OCI-LY1 (cell line): Measurements from ENCODE around the gene APOF.

ENCODE experiments used
- H2AFZ ChIP-seq: fragments of 200-600 bp; sonication (generic), shearing (Covaris generic); 2 replicates; pipeline ENCODE4 v1.6.0; 2014; ENCODE audit warnings: antibody characterized with exemption, mild to moderate bottlenecking, low read length
- H3F3A ChIP-seq: fragments of 200-600 bp; sonication (generic), shearing (Covaris generic); 2 replicates; pipeline ENCODE4 v1.6.0; 2014; ENCODE audit warnings: mild to moderate bottlenecking, antibody characterized with exemption, low read length, moderate library complexity; ENCODE audit not compliant: insufficient read depth
- H3K27ac ChIP-seq: fragments of 200-600 bp; sonication (generic); 2 replicates; pipeline ENCODE4 v1.5.1; 2014; ENCODE audit warnings: low read length, mixed run types, mild to moderate bottlenecking, low read depth; ENCODE audit not compliant: poor library complexity, severe bottlenecking
- H3K27me3 ChIP-seq: fragments of 200-600 bp; sonication (generic); 2 replicates; pipeline ENCODE4 v1.6.0; 2014; ENCODE audit warnings: antibody characterized with exemption, mild to moderate bottlenecking, low read length, moderate library complexity; ENCODE audit not compliant: insufficient read depth
- H3K36me3 ChIP-seq: fragments of 200-600 bp; sonication (generic); 2 replicates; pipeline ENCODE4 v1.6.1; 2014; ENCODE audit warnings: mild to moderate bottlenecking, antibody characterized with exemption, low read length, moderate library complexity, mixed read lengths; ENCODE audit not compliant: insufficient read depth
- H3K4me1 ChIP-seq: fragments of 200-600 bp; sonication (generic); 2 replicates; pipeline ENCODE4 v1.5.1; 2014; ENCODE audit warnings: mild to moderate bottlenecking, low read length, moderate library complexity; ENCODE audit not compliant: insufficient read depth, severe bottlenecking
- H3K4me2 ChIP-seq: fragments of 200-600 bp; sonication (generic), shearing (Covaris generic); 2 replicates; pipeline ENCODE4 v1.6.1; 2014; ENCODE audit warnings: low read length
- H3K4me3 ChIP-seq: fragments of 200-600 bp; sonication (generic); 2 replicates; pipeline ENCODE4 v1.5.1; 2014; ENCODE audit warnings: low read length, low read depth, mild to moderate bottlenecking, mixed read lengths; ENCODE audit not compliant: poor library complexity, severe bottlenecking
- H3K79me2 ChIP-seq: fragments of 200-600 bp; shearing (Covaris generic); 2 replicates; pipeline ENCODE4 v1.6.1; 2016; ENCODE audit warnings: mixed run types, low read length, mixed read lengths; ENCODE audit not compliant: insufficient read depth
- H3K9ac ChIP-seq: fragments of 200-600 bp; sonication (generic), shearing (Covaris generic); 2 replicates; pipeline ENCODE4 v1.6.1; 2014; ENCODE audit warnings: mild to moderate bottlenecking, low read length, mixed read lengths
- H3K9me2 ChIP-seq: fragments of 200-600 bp; sonication (generic), shearing (Covaris generic); 2 replicates; pipeline ENCODE4 v1.6.1; 2014; ENCODE audit warnings: low read depth, mild to moderate bottlenecking, low read length, mixed read lengths
- H3K9me3 ChIP-seq: fragments of 200-600 bp; shearing (Covaris generic); 2 replicates; pipeline ENCODE4 v1.6.1; 2014; ENCODE audit warnings: low read length, mixed read lengths
- H4K20me1 ChIP-seq: fragments of 200-600 bp; sonication (generic), shearing (Covaris generic); 2 replicates; pipeline ENCODE4 v1.6.0; 2016; ENCODE audit warnings: mild to moderate bottlenecking, low read length; ENCODE audit not compliant: insufficient read depth
- EZH2 ChIP-seq: fragments of 200-600 bp; sonication (generic), shearing (Covaris generic); IDR thresholded peaks from 2 replicates; pipeline ENCODE4 v1.8.0; 2017; ENCODE audit warnings: borderline replicate concordance, mixed run types, mild to moderate bottlenecking, antibody characterized with exemption, low read length, moderate library complexity, mixed read lengths
- TF ChIP-seq, protein P1 (sequence below): fragments of 200-600 bp; sonication (generic), shearing (Covaris generic); IDR thresholded peaks from 2 replicates; pipeline ENCODE4 v1.5.1; 2017; ENCODE audit warnings: mild to moderate bottlenecking, antibody characterized with exemption, low read length, moderate library complexity, mixed read lengths

The APOF gene

GRCh38 chr12:56389412-56389811 lies 26.8 kb upstream of the APOF start:
- Histone ChIP-seq H3K27ac (no peak overlapping the region), H3K79me2 (no peaks in the 10 kb centered on the region), H3F3A (no peaks in the 10 kb centered on the region), H3K9me2 (no peaks in the 10 kb centered on the region), H3K4me3 (no peak overlapping the region), H3K27me3 (no peaks in the 10 kb centered on the region), H4K20me1 (no peaks in the 10 kb centered on the region), H2AFZ (peak overlapping the region; percentile 70; the same call in 1 of the 2 replicates), H3K4me1 (no peaks in the 10 kb centered on the region), H3K36me3 (no peaks in the 10 kb centered on the region), H3K4me2 (no peak overlapping the region), H3K9me3 (no peaks in the 10 kb centered on the region), H3K9ac (no peak overlapping the region)
- no peak for TF ChIP-seq EZH2
- TF ChIP-seq, protein P1, sequence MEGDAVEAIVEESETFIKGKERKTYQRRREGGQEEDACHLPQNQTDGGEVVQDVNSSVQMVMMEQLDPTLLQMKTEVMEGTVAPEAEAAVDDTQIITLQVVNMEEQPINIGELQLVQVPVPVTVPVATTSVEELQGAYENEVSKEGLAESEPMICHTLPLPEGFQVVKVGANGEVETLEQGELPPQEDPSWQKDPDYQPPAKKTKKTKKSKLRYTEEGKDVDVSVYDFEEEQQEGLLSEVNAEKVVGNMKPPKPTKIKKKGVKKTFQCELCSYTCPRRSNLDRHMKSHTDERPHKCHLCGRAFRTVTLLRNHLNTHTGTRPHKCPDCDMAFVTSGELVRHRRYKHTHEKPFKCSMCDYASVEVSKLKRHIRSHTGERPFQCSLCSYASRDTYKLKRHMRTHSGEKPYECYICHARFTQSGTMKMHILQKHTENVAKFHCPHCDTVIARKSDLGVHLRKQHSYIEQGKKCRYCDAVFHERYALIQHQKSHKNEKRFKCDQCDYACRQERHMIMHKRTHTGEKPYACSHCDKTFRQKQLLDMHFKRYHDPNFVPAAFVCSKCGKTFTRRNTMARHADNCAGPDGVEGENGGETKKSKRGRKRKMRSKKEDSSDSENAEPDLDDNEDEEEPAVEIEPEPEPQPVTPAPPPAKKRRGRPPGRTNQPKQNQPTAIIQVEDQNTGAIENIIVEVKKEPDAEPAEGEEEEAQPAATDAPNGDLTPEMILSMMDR: no peak

DNA sequence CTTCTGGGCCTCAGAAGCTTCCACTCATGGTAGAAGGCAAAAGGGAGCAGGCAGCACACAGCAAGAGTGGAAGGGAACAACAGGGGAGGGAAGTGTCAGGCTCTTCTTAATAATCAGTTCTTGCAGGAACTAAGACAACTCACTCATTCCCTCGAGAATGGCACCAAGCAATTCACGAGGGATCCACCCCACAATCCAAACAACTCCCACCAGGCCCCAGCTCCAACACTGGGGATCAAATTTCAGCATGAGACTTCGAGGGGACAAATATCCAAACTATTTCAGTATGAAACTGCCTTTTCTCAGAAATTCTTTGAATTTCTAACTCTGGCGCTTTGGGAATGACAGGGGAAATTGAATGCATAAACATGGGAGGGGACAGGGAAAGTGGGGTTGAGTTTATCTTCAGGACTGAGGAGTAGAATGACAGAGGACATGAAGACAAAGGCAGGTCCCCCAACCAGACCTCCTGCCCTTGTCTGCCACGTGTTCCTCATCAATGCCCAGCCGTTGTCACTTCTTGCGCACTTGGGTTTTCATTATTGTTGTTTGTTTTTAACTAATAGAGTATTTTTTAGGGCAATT lies 24.6 kb upstream of the APOF start:
- Histone ChIP-seq H3K27me3 (no peaks in the 10 kb centered on the region), H3K79me2 (no peaks in the 10 kb centered on the region), H2AFZ (no peak overlapping the region), H3K9me3 (no peaks in the 10 kb centered on the region), H3K4me2 (no peak overlapping the region), H3K4me3 (no peak overlapping the region), H3F3A (no peaks in the 10 kb centered on the region), H3K4me1 (no peaks in the 10 kb centered on the region), H3K27ac (no peak overlapping the region), H3K9ac (no peak overlapping the region), H3K36me3 (no peaks in the 10 kb centered on the region), H4K20me1 (no peaks in the 10 kb centered on the region), H3K9me2 (no peaks in the 10 kb centered on the region)
- TF ChIP-seq, protein P1: no peak
- no peak for TF ChIP-seq EZH2

DNA sequence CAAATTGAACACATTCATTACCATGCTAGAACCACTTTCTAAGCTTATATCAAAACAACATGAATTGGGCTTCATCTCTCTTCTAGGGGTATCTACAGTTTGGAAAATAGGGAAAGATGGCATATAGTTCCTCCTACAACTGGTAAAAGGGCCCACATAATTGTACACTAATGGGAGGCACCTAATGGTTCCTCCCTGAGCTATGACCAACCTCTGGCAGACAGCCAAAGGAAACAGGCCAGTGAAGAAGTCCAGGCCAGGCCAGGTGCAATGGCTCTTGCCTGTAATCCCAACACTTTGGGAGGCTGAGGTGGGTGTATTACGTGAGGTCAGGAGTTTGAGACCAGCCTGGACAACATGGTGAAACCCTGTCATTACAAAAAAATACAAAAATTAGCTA lies 23.2 kb upstream of the APOF start:
- H3K79me2 ChIP-seq: no peaks in the 10 kb centered on the region
- H2AFZ ChIP-seq: no peak overlapping the region
- no peaks in the 10 kb centered on the region for H3K9me3 ChIP-seq
- no peaks in the 10 kb centered on the region for H4K20me1 ChIP-seq
- no peaks in the 10 kb centered on the region for H3F3A ChIP-seq
- TF ChIP-seq, protein P1: no peak
- TF ChIP-seq EZH2: no peak
- no peaks in the 10 kb centered on the region for H3K4me1 ChIP-seq
- H3K9me2 ChIP-seq: no peaks in the 10 kb centered on the region
- no peak overlapping the region for H3K27ac ChIP-seq
- no peaks in the 10 kb centered on the region for H3K36me3 ChIP-seq
- no peak overlapping the region for H3K4me2 ChIP-seq
- H3K27me3 ChIP-seq: no peaks in the 10 kb centered on the region
- H3K4me3 ChIP-seq: no peak overlapping the region
- H3K9ac ChIP-seq: no peak overlapping the region
